Epithelial cell of esophagus (primary cell): ENCODE measurements around the gene DUSP22.
A peak's percentile ranks its signal among the peaks of the same experiment; 100 is the strongest.
"Not testable (repeated sequence)": the region's sequence is repeated elsewhere in the genome, so short reads cannot be mapped to it uniquely, and the experiment has no call there.

Experiments used
- DNase-seq: peaks from one replicate; pipeline ENCODE4 v3.0.0; 2010; ENCODE audit warnings: low read depth
- H3K4me3 ChIP-seq: 2 replicates; pipeline ENCODE4 v1.5.1; 2011; ENCODE audit warnings: mild to moderate bottlenecking, low read length, control low read depth
- TF ChIP-seq, protein P1 (sequence below): IDR thresholded peaks from 2 replicates; pipeline ENCODE4 v1.5.1; 2011; ENCODE audit warnings: low read depth, mild to moderate bottlenecking, low read length, control low read depth, inconsistent platforms; ENCODE audit not compliant: insufficient read depth; ENCODE audit errors: missing control alignments

Gene DUSP22

DNA sequence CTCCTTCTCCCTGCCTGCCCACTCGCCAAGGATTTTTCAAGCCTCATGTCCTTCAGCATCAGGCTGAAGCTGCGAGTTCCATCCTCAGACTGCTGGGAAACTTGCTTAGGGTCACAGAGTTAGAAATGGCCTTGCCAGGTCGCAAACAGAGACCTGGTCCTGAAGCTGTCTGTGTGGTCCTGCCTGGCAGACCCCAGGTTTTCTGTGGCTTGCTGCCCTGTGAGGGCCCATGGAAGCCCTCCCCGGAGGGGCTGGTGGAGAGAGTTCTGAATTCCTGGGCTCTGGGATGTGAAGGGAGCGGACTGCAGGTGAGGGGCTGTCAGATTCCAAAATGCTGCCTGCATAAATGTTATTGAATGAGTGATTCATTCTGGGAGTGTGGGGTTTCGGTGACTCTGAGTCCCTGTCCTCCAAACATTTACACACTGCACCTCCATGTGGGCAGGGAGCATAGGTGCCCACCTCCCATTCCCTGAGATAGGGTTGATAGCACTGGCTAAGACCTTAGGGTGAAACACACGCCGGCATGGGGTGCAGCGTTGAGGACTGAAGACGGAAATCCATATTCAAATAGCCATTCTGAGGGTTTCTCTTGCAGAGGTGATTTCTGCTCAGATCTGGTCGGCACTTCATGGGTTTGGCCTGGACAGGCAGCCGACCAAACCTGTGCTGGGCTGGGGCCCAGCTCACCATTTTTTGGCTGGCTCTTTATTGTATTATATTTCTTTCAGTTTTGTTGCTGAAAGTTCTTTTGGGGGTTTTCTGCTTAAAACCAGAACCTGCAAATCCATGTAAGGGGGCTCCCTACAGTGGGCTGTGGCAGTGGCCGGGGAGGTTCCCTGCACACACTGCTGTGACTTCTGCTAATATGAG lies 77.5 kb downstream of the DUSP22 start:
- no peak overlapping the region for H3K4me3 ChIP-seq
- TF ChIP-seq, protein P1, sequence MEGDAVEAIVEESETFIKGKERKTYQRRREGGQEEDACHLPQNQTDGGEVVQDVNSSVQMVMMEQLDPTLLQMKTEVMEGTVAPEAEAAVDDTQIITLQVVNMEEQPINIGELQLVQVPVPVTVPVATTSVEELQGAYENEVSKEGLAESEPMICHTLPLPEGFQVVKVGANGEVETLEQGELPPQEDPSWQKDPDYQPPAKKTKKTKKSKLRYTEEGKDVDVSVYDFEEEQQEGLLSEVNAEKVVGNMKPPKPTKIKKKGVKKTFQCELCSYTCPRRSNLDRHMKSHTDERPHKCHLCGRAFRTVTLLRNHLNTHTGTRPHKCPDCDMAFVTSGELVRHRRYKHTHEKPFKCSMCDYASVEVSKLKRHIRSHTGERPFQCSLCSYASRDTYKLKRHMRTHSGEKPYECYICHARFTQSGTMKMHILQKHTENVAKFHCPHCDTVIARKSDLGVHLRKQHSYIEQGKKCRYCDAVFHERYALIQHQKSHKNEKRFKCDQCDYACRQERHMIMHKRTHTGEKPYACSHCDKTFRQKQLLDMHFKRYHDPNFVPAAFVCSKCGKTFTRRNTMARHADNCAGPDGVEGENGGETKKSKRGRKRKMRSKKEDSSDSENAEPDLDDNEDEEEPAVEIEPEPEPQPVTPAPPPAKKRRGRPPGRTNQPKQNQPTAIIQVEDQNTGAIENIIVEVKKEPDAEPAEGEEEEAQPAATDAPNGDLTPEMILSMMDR: no peak
- DNase-seq: no peak

DNA sequence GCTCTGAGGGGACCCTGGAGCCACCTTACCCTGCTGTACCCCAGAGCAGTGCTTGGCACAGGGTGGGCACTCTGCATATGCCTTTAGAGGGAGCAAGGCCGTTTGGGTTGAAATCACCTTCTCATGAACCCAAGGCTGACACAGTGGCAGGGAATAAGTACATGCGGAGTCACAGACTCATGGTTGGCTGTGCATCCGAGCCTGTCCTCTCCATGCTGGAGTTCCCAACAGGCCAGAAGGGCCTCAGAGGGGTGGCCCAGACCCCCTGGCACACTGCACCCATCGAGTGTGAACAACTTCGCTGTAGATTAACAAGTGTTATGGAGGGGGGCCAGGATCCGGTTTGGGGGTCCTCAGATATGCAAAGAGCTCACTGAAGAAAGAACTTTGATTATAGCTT lies 78.3 kb downstream of the DUSP22 start:
- H3K4me3 ChIP-seq: no peak overlapping the region
- DNase-seq: no peak
- TF ChIP-seq, protein P1: no peak

DNA sequence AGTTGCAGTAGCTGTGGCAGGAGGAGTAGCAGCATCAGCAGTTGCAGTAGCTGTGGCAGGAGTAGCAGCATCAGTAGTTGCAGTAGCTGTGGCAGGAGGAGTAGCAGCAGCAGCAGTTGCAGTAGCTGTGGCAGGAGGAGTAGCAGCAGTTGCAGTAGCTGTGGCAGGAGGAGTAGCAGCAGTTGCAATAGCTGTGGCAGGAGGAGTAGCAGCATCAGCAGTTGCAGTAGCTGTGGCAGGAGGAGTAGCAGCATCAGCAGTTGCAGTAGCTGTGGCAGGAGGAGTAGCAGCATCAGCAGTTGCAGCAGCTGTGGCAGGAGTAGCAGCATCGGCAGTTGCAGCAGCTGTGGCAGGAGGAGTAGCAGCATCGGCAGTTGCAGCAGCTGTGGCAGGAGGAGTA lies 79.6 kb downstream of the DUSP22 start:
- not testable (repeated sequence) for DNase-seq, H3K4me3 ChIP-seq

DNA sequence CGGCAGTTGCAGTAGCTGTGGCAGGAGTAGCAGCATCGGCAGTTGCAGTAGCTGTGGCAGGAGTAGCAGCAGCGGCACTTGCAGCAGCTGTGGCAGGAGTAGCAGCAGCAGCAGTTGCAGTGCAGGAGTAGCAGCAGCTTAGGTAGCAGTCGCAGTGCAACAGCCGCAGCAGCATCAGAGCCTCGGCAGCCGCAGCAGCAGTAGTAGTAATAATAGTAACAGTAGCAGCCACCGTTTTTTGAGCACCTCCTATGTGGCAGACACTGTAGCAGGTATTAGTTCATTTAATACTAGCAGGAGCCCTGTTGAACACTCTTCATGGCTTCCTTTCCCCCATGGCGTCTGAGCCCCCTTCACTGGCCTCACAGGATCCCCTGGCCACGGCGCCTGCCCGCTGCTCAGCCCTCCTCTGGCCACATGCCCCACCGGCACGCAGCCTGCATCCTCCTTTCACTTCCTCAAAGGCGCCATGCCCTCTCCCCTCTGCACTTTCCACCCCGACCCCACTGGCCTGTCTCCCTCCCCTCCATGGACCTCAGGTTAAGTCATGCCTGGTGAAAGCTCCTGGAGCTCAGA lies 80.1 kb downstream of the DUSP22 start:
- no peak for DNase-seq
- H3K4me3 ChIP-seq: no peak overlapping the region
- TF ChIP-seq, protein P1: no peak

DNA sequence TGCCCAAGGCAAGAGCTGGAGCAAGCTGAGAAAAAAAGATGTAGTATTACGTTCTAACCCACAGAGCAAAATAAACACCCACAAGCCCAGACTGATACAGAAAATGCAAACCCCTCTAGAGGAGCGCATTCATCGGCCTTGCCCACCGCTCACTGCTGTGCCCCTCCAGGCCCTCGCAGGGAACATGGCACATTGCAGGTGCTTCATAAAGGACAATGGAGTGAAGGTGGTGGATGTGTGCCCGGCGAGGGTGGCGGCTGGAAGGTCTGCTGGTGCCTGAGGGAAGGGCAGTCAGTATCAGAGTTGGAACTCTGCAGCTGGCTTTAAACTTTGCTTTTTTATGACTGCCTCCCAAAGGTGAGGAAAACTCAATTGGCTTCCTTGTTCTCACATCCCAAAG lies 80.7 kb downstream of the DUSP22 start:
- no peak for DNase-seq
- TF ChIP-seq, protein P1: no peak
- no peak overlapping the region for H3K4me3 ChIP-seq

DNA sequence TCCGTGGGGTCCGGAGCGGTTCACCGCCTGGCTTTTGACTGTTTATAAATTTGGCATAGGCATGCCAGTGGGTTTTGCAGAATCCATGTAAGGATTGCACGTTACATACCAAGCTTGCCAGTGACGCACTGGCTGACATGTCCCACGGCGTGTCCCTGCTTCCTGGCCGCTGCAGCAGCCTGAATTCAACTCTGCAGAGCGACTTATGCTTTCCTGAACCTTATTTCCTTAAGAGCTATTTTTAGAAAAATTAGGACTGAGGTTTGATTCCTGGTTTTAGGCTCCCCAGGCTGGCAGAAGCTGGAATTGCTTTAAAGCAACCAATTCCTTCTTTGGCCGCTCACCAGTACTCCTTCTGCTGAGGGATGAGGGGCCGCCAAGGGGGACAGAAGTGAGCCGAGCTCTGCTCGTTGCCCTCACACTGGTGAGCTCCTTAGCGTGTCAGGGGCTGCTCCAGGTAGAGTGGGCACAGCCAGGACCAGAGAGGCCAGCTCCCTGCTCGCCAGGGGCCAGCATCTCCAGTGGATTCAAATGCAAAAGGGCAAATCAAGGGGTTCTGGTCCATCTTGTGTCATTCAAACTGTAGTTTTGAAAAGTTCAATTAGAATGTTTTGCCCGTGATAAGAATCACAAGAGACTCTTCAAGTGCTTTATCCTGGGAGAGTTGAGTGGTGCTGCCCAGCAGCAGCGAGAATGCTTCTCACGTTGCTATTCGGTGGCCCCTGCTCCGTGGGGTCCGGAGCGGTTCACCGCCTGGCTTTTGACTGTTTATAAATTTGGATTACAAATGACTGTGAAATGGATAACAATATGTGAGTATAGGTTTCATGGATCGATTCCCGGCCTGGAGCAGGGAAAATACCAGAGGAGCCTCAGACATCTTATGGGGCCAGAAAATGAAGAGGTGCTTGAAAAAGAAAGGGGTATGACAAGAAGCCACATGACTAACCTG lies 81.8 kb downstream of the DUSP22 start:
- TF ChIP-seq, protein P1: peak; percentile 39
- peak; percentile 45 for DNase-seq
- H3K4me3 ChIP-seq: no peak overlapping the region

DNA sequence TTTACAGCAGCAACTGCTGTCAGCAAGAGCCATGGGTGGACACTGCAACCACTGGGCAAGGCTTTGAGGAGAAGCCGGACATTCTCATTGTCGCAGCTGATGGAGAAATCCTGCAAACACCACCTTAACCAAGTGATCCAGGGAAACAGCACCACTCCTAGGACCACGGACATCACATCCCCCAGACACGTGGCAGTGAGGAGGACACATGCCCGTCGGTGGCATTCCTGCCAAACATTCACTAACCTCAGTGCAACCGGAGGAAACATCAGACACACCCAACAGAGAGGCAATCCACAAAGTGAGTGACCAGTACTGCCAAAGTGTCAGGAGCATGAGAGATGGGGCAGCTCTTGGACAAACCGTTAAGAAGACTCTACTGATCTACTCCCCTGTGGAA lies 82.7 kb downstream of the DUSP22 start:
- H3K4me3 ChIP-seq: no peak overlapping the region
- TF ChIP-seq, protein P1: no peak
- no peak for DNase-seq
